GM21390 (cell line): Measurements from ENCODE around the gene NKAIN4.
A peak's percentile ranks its signal among the peaks of the same experiment; 100 is the strongest.

ENCODE experiments used
- ATAC-seq: cut with Tn5 transposase; IDR thresholded peaks from one replicate; pipeline ENCODE4 v1.9.1; 2021; ENCODE audit not compliant: unreplicated experiment

NKAIN4 gene

DNA sequence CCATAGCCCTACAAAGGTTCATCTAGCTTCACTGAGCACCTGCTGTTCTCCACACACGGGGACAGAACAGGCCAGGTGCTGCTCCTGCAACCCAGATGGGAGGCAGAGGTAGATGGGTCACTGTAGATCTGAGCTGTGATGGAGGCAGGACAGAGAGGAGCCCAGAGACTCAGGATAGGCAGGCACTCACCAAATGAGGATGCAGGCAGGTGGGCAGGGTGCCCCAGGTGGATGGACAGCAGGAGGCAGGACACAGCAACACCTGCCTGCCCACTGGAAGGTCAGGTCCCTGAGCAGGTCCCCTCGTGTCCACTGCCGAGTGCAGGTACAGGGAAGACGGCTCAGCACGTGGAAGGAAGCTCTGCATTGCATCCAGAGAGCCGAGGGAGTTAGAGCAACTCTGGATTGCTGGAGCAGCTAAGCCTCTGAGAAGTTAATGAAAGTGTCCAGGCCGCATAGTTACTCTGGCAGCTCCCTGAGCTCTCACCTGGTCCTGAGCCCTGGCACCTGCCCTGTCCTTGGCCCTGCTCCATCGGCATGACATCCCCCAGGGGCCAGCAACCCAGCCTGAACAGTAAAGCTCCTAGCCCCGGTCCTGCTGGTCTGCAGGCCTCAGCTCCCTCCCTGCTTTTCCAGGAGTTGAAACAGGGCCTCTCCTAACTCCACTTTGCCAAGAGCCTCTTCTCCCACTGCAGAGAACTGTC is 33.4 kb downstream of the NKAIN4 start:
- ATAC-seq: no peak

DNA sequence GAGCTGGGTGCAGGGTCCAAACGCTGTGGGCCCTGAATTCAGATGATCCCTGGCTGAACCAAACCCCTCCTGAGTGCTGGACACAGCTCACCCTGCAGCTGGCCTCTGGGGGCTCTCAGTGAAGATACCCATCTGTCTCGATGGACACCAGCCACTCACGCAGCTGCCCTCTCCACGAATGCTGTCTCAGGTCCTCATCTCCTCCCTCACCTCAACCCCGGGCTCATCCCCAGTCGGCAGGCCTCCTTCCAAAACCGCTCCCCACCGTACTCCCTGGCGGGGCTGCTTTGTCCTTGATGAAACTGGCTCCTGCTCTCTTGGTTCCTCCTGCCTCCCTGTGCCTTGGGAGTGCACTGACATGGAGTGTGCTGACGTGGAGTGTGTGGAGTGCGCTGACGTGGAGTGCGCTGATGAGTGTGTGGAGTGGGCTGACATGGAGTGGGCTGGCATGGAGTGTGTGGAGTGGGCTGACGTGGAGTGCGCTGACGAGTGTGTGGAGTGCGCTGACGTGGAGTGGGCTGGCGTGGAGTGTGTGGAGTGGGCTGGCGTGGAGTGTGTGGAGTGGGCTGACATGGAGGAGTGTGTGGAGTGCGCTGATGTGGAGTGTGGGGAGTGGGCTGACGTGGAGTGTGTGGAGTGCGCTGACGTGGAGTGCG is 34.3 kb downstream of the NKAIN4 start:
- no peak for ATAC-seq

DNA sequence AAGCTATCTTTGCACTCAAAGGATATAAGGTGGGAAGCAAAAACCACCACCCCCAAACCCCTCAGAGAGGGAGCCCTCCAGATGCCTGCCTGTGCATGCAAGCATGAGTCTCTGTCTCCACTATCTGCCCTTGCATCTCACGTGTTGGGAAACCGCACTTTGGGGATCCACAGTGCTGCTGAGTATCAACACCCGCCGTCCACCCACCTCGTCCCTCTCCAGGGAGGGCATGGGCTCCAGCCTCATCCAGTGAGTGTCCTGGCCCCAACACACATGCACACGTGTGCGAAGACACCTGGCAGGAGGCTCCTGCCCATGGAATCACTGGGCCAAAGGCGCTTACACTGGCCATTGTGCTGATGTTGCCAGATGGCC is 34.8 kb downstream of the NKAIN4 start:
- no peak for ATAC-seq

DNA sequence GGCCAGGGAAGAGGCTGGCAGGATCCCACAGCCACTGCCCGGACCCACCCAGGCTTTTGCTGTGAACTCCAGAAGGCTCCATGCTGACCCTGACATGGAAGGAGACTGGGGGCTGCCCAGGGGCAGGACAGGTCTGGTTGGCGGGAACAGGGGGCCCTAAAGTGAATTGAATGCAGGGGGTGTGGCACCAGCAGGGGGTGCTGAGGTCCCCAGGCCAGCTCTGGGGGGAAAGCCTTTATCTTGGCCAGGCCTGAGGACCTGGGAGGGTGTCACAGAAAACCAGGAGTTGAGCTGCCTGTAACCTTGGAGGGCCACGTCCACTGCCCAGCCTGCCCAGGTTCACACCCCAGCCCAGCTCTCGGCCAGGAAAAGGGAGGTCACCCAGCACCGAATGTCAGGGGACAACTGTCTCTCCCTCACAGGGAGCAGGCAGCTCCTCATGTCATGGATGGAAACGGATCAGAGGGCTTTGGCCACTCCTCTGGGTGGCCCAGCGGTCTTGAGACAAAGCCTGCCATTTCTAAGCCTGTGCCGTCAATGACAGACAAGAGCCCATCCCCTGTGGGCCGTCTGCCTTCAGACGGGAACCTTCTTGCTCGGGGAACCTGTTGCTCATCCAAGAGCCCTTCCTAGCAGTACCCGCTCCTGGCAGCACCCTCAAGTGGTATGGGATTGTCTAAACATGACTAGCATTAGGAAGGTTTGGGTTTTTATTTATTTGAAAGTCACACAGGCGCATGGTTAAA is 35.4 kb downstream of the NKAIN4 start:
- no peak for ATAC-seq

DNA sequence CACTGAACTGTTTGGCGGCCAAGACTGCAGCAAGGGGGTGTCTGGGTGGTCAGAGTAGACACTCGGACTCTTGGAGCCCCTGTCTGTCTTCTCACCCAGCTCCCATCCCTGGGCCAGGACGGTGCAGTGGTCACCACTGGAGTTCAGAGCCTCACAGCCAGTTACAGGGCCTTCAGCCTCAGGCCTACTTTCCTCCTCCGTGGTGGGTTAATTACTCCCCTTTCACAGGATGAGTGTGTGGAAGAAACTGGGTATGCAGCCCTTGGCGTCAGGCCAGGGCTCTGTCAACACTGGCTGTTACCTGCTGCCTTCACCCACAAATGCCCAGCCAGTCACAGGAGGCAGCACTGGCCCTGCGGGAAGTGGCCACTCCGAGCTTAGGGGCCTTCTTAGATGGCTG is 36.6 kb downstream of the NKAIN4 start:
- ATAC-seq: no peak

DNA sequence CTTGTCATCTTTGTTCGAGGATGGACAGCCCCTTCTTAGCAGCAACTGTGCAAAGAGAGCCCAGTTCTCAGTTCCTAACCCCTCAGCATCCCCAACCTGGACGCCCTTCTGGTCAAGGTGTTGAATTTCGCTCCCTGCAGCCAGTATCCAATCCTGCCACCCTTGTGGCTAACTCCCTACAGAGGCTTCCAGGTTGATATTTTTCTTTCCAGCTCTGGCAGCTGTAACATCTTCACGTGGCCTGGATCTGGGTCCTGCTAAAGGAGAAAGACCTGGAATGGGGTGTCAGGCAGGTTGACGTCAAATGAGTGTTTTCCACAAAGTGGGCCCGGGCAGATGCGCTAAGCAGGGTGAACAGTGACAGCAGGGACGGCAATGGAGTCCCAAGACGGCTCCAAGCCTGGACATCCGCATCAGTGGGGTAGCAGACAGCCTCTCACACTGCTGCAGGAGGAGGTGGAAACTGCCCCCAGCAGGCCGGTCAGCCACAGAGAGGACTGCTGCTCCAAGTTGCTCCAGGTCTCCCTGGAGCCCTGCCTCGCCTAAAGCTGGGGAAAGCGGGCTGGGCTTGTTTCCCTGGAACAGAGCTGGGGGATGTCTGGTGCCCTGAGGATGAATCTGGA is 37.3 kb downstream of the NKAIN4 start:
- ATAC-seq: no peak

DNA sequence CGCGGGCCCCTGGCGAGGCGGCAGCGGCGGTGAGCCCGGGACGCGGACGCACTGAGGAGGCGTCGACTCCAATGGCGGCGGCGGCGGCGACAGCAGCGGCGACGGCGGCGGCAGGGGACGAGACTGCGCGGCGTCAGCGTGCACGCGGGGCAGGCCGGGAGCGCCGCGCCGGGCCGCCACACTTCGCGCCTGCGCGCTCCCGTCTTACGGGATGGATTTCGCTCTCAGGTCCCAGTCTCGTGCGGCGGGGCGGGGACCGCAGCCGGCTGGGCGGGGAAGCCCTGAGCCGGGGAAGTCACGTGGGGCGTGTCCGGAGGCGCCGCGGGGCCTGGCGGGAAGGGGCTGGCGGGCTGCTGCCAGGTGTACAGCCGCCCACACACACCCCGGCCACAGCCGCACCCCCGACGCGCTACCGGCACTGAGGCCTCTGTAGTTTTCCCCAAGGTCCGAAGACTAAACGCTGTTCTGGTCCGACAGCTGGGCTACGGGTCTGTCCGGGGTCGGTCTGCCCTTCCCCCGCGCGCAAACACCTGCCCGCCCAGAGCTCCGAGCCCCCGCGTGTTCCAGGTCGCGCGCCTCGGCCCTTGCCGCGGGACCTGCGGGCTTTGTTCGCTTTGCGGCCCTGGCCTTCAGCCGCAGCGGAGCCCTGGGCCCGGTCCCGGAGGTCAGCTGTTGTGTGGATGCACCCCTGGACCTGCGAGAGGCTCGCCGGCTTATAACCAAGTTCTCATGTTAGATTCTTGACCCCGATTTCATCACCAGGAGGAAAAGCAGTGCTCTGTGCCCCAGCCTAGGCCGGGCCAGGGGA is 38.0 kb downstream of the NKAIN4 start, which contains the start of gene YTHDF1:
TSS of gene YTHDF1 (minus strand) at position 91 of the 808 bp plus-strand sequence. CDS start 239 bp downstream, outside the sequence.
- ATAC-seq: peak; percentile 77

DNA sequence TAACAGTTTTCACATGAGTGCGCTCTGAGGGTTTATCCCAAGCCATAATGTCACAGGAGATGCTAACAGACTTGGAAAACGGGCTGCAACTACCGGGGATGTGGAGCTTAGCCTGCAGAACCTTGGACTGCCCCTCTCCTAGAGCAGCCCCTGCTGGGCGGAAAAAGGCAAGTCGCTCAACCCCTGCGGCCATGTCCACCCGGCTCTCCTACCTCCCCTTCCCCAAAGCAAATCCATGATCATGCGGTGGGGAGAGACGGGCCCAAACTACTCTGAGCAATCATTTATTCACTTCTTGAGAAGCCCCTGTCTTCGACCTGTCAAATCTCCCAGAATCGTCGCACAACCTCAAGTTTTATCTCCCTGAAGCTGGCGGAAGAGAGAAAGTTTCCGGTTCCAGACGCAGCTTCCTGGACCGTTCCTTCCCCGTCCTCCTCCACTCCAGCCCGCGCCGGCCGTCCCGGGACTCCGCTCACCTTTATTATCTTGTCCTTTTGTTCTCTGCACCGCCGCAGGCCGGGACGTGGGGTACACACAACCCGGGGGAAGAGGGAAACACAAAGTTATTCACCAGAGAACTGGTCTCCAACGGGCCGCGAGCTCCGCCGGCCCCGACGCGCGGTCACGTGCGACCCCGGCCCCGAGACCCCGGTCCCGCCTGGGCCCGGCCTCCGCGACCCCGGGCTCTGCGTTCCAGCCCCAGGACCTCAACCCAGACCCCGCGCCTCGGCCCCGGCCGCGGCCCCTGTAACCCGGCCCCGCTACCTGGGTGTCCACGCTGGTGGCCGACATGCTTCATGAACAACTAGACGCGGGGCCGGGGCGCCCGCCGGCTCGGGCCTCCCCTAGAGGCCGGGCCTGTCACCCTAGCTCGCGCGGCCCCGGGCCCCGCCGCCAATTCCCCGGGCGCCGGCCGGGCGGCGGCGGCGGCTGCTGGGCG is 38.9 kb downstream of the NKAIN4 start:
- peak; percentile 12 for ATAC-seq

DNA sequence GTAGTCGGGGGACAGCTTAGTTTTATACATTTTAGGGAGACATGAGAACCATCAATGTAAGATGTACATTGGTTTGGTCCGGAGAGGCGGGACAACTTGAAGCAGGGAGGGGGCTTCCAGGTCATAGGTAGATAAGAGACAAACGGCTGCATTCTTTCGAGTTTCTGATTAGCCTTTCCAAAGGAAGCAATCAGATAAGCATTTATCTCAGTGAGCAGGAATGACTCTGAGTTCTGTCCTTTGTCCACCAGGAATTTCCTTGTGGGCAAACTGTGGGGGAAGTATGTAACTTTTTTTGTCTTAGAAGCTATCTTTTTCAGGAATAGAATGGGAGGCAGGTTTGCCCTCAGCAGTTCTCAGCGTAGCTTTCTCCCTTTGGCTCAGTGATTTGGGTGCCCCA is 39.7 kb downstream of the NKAIN4 start:
- no peak for ATAC-seq

DNA sequence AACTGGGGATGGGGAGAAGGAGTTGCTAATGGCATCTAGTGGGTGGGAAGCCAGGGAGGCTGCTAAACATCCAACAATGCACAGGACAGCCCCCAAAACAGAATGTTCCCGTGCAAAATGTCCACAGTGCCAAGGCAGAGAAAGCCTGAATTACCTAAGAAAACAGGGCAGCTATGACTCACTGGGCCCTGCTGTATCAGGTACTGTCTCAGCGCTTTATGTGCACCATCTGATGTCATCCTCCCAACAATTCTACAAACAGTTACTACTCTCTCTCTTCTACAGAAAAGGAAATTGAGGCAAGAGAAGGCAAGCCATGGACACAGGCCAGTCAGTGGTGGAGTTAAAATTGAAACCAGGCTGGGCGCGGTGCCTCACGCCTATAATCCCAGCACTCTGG is 41.5 kb downstream of the NKAIN4 start:
- no peak for ATAC-seq

DNA sequence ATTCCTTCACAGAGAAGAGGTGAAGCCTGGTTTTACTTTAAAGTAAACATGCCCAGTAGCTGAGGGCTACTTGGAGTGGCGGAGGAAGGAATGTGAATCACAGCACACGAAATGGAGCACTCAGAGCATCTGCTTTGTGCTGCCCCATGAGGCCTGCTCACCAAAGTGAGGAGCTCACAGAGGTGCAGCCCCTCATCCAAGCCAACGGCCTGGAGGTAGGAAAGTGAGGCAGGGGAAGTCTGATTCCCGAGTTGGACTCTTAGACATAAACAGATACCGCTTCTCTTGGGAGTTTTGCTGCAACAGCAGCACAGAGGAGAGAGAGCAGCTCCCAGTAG is 41.9 kb downstream of the NKAIN4 start:
- ATAC-seq: no peak

DNA sequence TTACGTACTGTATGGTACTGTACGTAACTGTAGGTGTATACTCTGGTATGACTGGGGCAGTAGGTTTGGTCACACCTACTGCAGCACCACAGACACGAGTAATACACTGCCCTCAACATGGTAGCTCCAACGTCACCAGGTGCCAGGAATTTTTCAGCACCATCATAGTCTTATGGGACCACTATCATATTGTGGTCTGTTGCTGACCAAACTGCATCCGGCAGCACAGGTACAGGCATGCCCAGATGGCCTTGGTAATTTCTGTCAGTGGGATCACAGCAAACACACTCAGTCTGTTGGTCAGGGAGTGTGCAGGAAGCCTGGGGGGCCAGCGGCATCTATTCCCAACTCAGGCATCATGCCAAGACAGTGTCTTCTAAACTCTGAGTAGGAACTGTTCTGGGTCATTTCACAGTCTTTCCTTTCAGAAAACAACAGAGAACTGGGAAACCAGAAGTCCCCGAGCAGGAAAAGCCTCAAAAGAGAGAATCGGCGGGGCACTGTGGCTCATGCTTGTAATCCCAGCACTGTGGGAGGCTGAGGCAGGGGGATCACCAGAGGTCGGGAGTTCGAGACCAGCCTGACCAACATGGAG is 44.2 kb downstream of the NKAIN4 start:
- no peak for ATAC-seq

DNA sequence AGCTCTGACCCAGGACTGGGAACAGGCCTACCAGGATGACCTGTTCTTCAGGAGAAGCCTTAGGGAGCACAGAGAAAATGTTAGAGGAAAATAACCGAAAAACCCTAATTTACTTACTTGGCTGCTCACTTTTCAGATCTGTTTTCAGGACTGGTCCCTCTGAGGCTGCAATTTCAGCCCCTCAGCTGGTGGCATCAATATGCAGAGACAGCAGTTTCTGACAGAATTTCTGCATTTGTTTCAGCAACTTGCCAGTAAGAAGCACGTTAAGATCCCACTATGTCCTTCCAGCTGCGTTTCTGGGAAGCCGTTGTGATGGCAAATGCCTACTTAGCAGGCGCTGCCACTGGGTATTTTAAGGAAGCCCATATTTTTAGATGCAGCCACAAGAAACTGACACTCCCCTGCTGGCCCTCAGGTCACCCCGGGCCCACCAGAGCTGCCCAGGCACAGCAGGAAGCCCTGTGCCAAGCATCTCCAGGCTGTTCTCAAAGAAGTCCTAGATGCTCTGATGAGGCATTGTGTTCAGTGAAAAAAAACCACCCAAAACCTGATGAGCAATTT is 45.8 kb downstream of the NKAIN4 start:
- no peak for ATAC-seq

DNA sequence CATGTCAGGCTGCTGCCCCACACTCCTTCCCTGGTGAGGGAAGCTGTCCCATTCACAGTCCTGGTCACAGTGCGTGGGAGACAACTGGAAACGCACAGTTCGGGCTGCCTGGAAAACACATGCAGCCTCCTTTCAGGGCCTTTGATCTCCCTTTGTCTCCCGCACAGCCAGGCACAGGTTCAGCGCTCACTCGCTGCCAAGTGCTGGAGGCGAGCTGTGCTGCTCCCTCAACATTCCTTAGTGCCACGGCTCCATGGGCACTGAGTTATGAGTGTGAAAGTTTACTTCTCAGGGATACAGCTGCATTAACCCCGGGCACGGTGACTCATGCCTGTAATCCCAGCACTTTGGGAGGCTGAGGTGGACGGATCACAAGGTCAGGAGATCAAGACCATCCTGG is 47.4 kb downstream of the NKAIN4 start:
- ATAC-seq: no peak

DNA sequence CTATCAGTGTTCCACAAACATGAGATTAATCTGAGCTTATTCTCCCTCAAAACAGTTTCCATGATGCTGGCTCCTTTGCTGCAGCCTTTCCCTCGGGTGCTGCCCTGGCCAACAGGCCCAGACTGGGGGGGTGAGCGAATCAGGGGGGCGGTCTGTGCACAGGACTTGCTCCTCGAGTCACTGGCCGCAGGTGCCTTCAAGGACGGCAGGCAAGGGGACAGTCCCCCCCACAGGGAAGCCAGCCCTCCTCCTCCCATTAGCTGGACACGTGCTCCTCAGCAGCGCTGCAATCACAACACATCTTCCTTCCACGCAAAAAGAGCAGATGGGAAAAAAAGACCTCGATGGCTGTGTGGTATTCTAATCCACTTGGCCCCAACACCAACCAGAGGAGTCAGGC is 48.4 kb downstream of the NKAIN4 start:
- no peak for ATAC-seq

DNA sequence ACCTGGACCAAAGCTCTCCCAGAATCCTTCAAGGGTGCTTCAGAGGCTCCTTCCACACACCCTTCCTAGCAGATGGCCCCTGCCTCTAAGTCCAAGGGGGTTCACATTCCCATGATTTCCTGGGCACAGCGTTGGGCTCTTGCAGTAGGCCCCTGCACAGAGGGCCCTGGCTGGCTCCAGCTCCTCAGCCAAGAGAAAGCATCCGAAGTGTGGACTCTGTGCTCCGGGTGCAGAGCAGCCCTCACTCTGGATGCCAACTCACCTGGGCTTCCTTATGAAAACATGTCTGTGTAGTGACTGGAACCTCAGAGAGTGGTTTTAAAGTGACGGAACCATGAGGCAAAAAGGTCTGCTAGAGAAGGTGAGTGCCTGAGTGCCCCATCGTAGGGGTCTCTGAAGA is 49.9 kb downstream of the NKAIN4 start:
- ATAC-seq: no peak

DNA sequence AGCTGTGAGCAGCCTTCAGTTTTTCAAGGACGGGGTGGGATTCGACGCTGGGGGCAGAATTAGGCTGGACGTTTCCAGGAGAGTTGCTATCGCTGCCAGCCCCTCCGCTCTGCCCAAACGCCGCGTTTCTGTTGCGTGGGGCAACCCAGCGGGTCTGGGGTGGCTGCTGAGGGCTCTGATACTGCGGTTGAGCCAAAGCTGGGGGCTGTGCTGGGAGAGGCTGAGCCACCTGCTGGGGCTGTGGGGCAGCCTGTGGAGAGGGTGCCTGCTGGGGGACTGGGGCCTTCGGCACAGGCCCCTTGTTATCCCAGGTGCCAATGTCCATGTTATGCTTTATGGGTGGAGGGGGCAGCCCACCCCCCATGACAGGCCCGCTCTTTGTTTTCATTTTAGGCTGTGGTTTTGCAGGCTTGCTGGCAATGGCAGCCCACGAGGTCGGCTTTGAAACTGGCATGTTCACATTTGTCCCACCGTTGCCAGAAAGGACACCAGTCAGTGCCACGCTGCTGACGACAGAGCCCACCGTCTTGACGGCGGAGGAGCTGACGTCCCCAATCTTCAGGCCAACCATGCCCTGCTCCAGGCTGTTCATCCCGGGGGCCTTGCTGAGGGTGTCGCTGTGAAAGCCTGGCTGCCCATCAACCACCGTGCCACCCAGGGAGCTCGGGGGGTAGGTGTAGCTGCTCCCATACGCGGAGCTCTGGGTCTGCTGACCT is 51.3 kb downstream of the NKAIN4 start:
- no peak for ATAC-seq

DNA sequence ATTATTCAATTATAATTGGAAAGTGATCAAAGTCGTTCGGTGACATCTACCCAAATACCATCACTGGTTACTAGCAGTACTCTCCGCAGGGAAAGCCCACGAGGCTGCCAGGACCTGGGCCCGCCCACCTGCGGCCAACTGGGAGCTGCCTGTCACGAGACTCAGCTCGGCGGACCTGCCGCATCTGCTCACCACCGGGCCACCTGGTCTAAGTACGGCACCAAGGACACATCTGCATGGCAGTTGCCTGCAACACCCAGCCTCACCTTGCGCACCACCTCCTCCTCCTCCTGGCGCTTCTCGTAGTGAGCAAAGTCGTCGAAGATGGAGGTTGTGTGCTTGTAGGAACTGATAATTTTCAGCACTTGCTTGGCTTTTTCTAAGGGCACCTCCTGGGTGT is 52.2 kb downstream of the NKAIN4 start:
- no peak for ATAC-seq

DNA sequence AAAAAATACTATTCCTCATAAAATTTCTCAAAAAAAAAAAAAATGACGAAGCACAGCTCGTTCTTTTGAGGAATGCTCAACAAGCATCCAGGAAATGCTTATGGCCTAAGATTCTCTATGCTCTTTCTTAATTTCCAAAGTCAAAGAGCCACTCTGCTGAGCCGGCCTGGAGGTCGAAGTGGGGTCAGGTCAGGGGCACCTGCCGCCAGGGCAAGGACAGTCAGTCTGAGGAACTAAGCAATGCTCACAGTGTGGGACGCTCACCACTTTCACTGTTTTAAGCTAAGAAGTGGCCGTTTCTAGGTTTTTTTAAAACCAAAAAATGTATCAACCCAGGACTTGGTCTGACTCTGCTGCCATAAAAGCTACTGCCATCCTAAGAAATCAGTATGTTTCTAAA is 55.7 kb downstream of the NKAIN4 start:
- no peak for ATAC-seq
